H9 (cell line): Measurements from ENCODE around the gene MS4A4A. TPM values are rescaled to one million over a fixed set of nuclear protein-coding genes. Genes with fewer than 3 reads are reported as not detected.

Experiments used
- DNase-seq: peaks from one replicate; pipeline ENCODE4 v3.0.0-alpha.2; 2017
- H2AFZ ChIP-seq: one replicate; pipeline ENCODE4 v1.6.1; 2013; ENCODE audit warnings: mild to moderate bottlenecking, low read length, control low read depth, moderate library complexity
- H2AK5ac ChIP-seq: 2 replicates; pipeline ENCODE4 v1.6.1; 2013; ENCODE audit warnings: low read length, control low read depth, mixed read lengths; ENCODE audit not compliant: insufficient read length
- H2BK120ac ChIP-seq: one replicate; pipeline ENCODE4 v1.6.1; 2013; ENCODE audit warnings: low read depth, mild to moderate bottlenecking, low read length, control low read depth, inconsistent platforms; ENCODE audit not compliant: poor library complexity, severe bottlenecking
- H2BK12ac ChIP-seq: 2 replicates; pipeline ENCODE4 v1.6.1; 2013; ENCODE audit warnings: low read length, control low read depth, mixed read lengths, low read depth; ENCODE audit not compliant: insufficient read length
- H2BK15ac ChIP-seq: 2 replicates; pipeline ENCODE4 v1.6.1; 2013; ENCODE audit warnings: low read depth, low read length, control low read depth
- H2BK20ac ChIP-seq: one replicate; pipeline ENCODE4 v1.6.1; 2013; ENCODE audit warnings: low read depth, mild to moderate bottlenecking, low read length, control low read depth, inconsistent platforms; ENCODE audit not compliant: poor library complexity, severe bottlenecking
- H2BK5ac ChIP-seq: 2 replicates; pipeline ENCODE4 v1.6.1; 2013; ENCODE audit warnings: low read length, control low read depth, mixed read lengths; ENCODE audit not compliant: insufficient read length
- H3K14ac ChIP-seq: 2 replicates; pipeline ENCODE4 v1.6.1; 2013; ENCODE audit warnings: low read length, control low read depth; ENCODE audit not compliant: insufficient read depth
- H3K18ac ChIP-seq: 2 replicates; pipeline ENCODE4 v1.6.1; 2013; ENCODE audit warnings: low read depth, mild to moderate bottlenecking, mixed read lengths, low read length, control low read depth; ENCODE audit not compliant: insufficient read length
- H3K23ac ChIP-seq: 2 replicates; pipeline ENCODE4 v1.6.1; 2013; ENCODE audit warnings: low read length, control low read depth, mixed read lengths, low read depth; ENCODE audit not compliant: insufficient read length
- H3K23me2 ChIP-seq: 2 replicates; pipeline ENCODE4 v1.6.1; 2013; ENCODE audit warnings: low read depth, mild to moderate bottlenecking, mixed read lengths, low read length, control low read depth; ENCODE audit not compliant: insufficient read length, poor library complexity, severe bottlenecking
- H3K27ac ChIP-seq: 2 replicates; pipeline ENCODE4 v1.5.1; 2013; ENCODE audit warnings: low read length, control low read depth, mixed read lengths, low read depth; ENCODE audit not compliant: insufficient read length
- H3K27me3 ChIP-seq: 2 replicates; pipeline ENCODE4 v1.6.1; 2013; ENCODE audit warnings: low read length, control low read depth, inconsistent platforms; ENCODE audit not compliant: insufficient read depth
- H3K4ac ChIP-seq: 2 replicates; pipeline ENCODE4 v1.6.1; 2013; ENCODE audit warnings: low read depth, mild to moderate bottlenecking, control low read depth, inconsistent platforms, low read length, moderate library complexity
- H3K4me1 ChIP-seq: 2 replicates; pipeline ENCODE4 v1.6.1; 2013; ENCODE audit warnings: low read length, control low read depth, inconsistent platforms; ENCODE audit not compliant: insufficient read depth
- H3K4me2 ChIP-seq: 2 replicates; pipeline ENCODE4 v1.6.1; 2013; ENCODE audit warnings: low read length, control low read depth, mixed read lengths; ENCODE audit not compliant: insufficient read length, insufficient read depth
- H3K56ac ChIP-seq: 2 replicates; pipeline ENCODE4 v1.6.1; 2013; ENCODE audit warnings: low read depth, mild to moderate bottlenecking, mixed read lengths, low read length, control low read depth; ENCODE audit not compliant: insufficient read length
- H3K79me1 ChIP-seq: 2 replicates; pipeline ENCODE4 v1.6.1; 2013; ENCODE audit warnings: low read depth, mild to moderate bottlenecking, moderate library complexity, low read length, control low read depth, inconsistent platforms; ENCODE audit not compliant: insufficient read depth, poor library complexity, severe bottlenecking
- H3K79me2 ChIP-seq: 2 replicates; pipeline ENCODE4 v1.6.1; 2013; ENCODE audit warnings: low read length, control low read depth, inconsistent platforms; ENCODE audit not compliant: insufficient read depth
- H3K9ac ChIP-seq: 2 replicates; pipeline ENCODE4 v1.6.1; 2013; ENCODE audit warnings: low read length, control low read depth, mixed read lengths; ENCODE audit not compliant: insufficient read length; ENCODE audit errors: extremely low read depth
- H3K9me3 ChIP-seq: one replicate; pipeline ENCODE4 v1.6.1; 2013; ENCODE audit warnings: low read depth, low read length, inconsistent platforms; ENCODE audit not compliant: control insufficient read depth
- H3T11ph ChIP-seq: one replicate; pipeline ENCODE4 v1.6.1; 2013; ENCODE audit warnings: mild to moderate bottlenecking, low read length, control low read depth, inconsistent platforms
- H4K20me1 ChIP-seq: one replicate; pipeline ENCODE4 v1.6.1; 2013; ENCODE audit not compliant: control insufficient read depth, insufficient read length, insufficient read depth
- H4K5ac ChIP-seq: 2 replicates; pipeline ENCODE4 v1.6.1; 2013; ENCODE audit warnings: low read depth, mild to moderate bottlenecking, mixed read lengths, low read length, control low read depth; ENCODE audit not compliant: insufficient read length
- H4K8ac ChIP-seq: replicated peaks from 2 replicates; pipeline ENCODE4 v1.6.1; 2013; ENCODE audit warnings: low read length, control low read depth, mixed read lengths, low read depth; ENCODE audit not compliant: insufficient read length
- H4K91ac ChIP-seq: 2 replicates; pipeline ENCODE4 v1.6.1; 2013; ENCODE audit warnings: low read depth, mild to moderate bottlenecking, moderate library complexity, mixed read lengths, low read length, control low read depth; ENCODE audit not compliant: insufficient read length
- H3K27ac Mint-ChIP-seq, 3 experiments: 2 replicates in 2 of 3; 3 replicates in 1 of 3; pipeline ENCODE4 v1.8.0; 2020 to 2021; ENCODE audit warnings: mixed read lengths in 3 of 3, mild to moderate bottlenecking in 1 of 3, moderate library complexity in 1 of 3
- H3K27me3 Mint-ChIP-seq: 2 replicates; pipeline ENCODE4 v1.8.0; 2021; ENCODE audit warnings: low read depth, mild to moderate bottlenecking, moderate library complexity, mixed read lengths
- H3K36me3 Mint-ChIP-seq, 3 experiments: 2 replicates in 2 of 3; 3 replicates in 1 of 3; pipeline ENCODE4 v1.8.0; 2020 to 2021; ENCODE audit warnings: low read depth in 3 of 3, mixed read lengths in 3 of 3; ENCODE audit not compliant: insufficient read depth in 1 of 3
- H3K4me1 Mint-ChIP-seq, 2 experiments: 2 replicates each; pipeline ENCODE4 v1.8.0; 2020; ENCODE audit warnings: mixed read lengths in 2 of 2
- H3K4me3 Mint-ChIP-seq, 2 experiments: 2 replicates in 1 of 2; 3 replicates in 1 of 2; pipeline ENCODE4 v1.8.0; 2020 to 2021; ENCODE audit warnings: mild to moderate bottlenecking in 2 of 2, mixed read lengths in 2 of 2, moderate library complexity in 1 of 2
- H3K9me3 Mint-ChIP-seq, 2 experiments: 2 replicates in 1 of 2; 3 replicates in 1 of 2; pipeline ENCODE4 v1.8.0; 2020; ENCODE audit warnings: mild to moderate bottlenecking in 2 of 2, mixed read lengths in 2 of 2, moderate library complexity in 1 of 2
- CTCF ChIP-seq: fragments of 200-600 bp; sonication (generic); conservative IDR thresholded peaks from 3 replicates; pipeline ENCODE4 v1.8.0; 2021; ENCODE audit warnings: antibody characterized with exemption, mild to moderate bottlenecking
- WGBS: extraction: QIAGEN DNeasy Blood & Tissue Kit; methylation state at CpG from one replicate; pipeline ENCODE4 v1.1.7; 2013; ENCODE audit warnings: missing lambda C conversion rate, low lambda C conversion rate, mixed read lengths; ENCODE audit not compliant: insufficient read length; ENCODE audit errors: extremely low coverage; 5-methylcytosine and 5-hydroxymethylcytosine counted together
- total RNA-seq: library from RNA; stranded (reverse); gene quantifications from 2 replicates; pipeline ENCODE4 v1.2.1, GENCODE V29; 2021

The MS4A4A gene
- total RNA-seq, 1 experiment from 2014 or later: not detected

GRCh38 chr11:60348116-60348515 lies 67.7 kb downstream of the MS4A4A start:
- Histone ChIP-seq H3K4ac (no peak overlapping the region), H3T11ph (no peak overlapping the region), H3K27ac (no peak overlapping the region), H4K91ac (no peak overlapping the region), H3K23me2 (no peaks in the 10 kb centered on the region), H2BK20ac (no peak overlapping the region), H3K79me1 (no peaks in the 10 kb centered on the region), H4K20me1 (no peaks in the 10 kb centered on the region), H3K27me3 (no peaks in the 10 kb centered on the region), H2BK12ac (no peak overlapping the region), H3K4me1 (no peaks in the 10 kb centered on the region), H4K5ac (no peak overlapping the region), H3K79me2 (no peaks in the 10 kb centered on the region), H2AK5ac (no peak overlapping the region), H3K14ac (no peak overlapping the region), H3K18ac (no peak overlapping the region), H3K56ac (no peak overlapping the region), H3K9me3 (no peaks in the 10 kb centered on the region), H3K23ac (no peak overlapping the region), H3K4me2 (no peak overlapping the region), H4K8ac (no peak overlapping the region), H2BK5ac (no peak overlapping the region), H3K9ac (no peak overlapping the region), H2AFZ (no peak overlapping the region), H2BK120ac (no peak overlapping the region), H2BK15ac (no peak overlapping the region)
- no CpG with 5 or more reads among the region's 2 CpGs for WGBS
- H3K27ac Mint-ChIP-seq: no peak overlapping the region
- peaks cover 0 to 3% (median 0%) of the 10 kb centered on the region in 3 experiments; a peak in 1 of 7 replicates for H3K36me3 Mint-ChIP-seq
- H3K4me3 Mint-ChIP-seq: no peak overlapping the region
- TF ChIP-seq CTCF: peak; percentile 64
- peaks cover 7 to 11% of the 10 kb centered on the region in 2 experiments; a peak in 3 of 5 replicates for H3K9me3 Mint-ChIP-seq
- peaks cover 0 to 7% of the 10 kb centered on the region in 2 experiments; a peak in 2 of 4 replicates for H3K4me1 Mint-ChIP-seq
- no peak for DNase-seq
- no peaks in the 10 kb centered on the region; the same call in 1 of the 2 replicates for H3K27me3 Mint-ChIP-seq
